GM19438 (cell line): ENCODE results near the gene AIF1.
A peak's percentile ranks its signal among the peaks of the same experiment; 100 is the strongest.

ENCODE experiments used
- ATAC-seq: cut with Tn5 transposase; IDR thresholded peaks from one replicate; pipeline ENCODE4 v1.9.1; 2021; ENCODE audit warnings: low read depth; ENCODE audit not compliant: unreplicated experiment

Gene AIF1

DNA sequence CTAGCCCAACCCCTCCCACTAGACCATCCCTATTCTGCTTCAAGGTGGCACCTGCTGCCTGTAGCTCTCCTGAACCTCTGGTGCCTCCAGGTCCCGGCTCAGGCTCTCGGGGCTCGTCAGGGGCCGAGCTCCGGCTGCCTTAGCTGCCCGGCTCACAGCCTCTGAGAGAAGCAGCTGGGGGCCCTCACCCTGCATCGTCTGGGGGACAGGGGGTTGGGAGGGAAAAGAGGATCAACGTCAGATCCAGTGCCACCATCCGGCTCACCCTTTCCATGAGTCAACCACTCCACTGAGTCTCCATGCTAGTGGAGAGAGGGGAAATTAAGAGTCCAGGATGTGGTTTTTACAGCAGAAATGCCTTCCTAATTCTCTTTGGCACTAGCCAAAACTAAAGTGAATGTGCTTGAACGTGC is 24.4 kb downstream of the AIF1 start:
- no peak for ATAC-seq

GRCh38 chr6:31640612-31641011 is 25.6 kb downstream of the AIF1 start:
- no peak for ATAC-seq

DNA sequence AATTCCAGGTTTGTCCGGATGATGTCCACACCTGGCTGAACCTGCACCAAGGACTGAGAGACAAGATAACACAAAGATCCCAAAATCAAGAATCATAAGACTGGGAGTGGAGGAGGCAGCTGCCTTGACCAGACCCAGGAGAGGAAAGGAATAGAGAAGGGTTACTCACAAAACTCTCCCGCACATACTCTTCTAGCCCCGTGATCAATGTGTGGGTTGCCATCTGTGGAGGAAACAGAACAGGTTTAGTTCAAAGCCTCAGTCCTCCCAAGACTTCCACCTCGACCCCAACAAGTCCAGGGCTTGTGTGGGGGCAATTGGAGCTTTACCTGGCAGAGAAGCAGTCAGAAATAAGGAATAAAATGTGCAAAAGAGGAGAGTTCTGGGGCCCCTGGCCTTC is 26.3 kb downstream of the AIF1 start:
- ATAC-seq = no peak

DNA sequence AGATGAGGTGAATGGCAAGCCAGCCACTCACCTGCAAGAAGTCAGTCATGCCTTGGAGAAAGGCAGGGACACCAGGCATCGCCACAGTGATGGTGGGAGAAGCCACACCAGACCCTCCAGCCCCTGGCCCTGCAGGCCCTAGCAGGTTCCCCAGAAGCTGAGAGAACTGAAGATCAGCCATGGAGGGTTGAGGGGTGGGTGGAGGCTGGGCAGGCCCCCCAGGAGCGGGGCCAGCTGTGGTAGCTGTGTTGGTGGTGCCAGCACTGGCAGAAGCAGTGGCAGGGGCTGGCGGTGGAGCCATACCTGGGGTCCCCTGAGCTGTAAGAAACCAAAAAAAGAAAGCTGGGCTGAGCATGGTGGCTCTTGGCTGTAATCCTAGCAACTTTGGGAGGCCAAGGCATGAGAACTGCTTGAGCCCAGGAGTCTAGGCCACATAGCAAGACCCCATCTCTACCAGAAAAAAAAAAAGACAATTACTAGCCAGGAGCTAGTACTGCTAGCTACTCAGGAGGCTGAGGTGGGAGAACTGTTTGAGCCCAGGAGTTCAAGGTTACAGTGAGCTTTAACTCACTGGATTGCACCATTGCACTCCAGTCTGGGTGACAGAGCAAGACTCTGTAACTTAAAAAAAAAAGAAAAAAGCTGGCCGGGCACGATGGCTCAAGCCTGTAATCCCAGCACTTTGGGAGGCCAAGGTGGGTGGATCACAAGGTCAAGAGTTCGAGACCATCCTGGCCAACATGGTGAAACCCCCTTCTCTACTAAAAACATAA is 27.9 kb downstream of the AIF1 start:
- no peak for ATAC-seq

- no peak for ATAC-seq
Measured at GRCh38 chr6:31643818-31644454, 28.9 kb downstream of the AIF1 start.

GRCh38 chr6:31645325-31645724 is 30.3 kb downstream of the AIF1 start:
- ATAC-seq = no peak

- peak; percentile 37 for ATAC-seq
Measured at GRCh38 chr6:31651602-31652191, 36.7 kb downstream of the AIF1 start.

- ATAC-seq = peak; percentile 64
Measured at GRCh38 chr6:31652925-31653724, 38.1 kb downstream of the AIF1 start.

DNA sequence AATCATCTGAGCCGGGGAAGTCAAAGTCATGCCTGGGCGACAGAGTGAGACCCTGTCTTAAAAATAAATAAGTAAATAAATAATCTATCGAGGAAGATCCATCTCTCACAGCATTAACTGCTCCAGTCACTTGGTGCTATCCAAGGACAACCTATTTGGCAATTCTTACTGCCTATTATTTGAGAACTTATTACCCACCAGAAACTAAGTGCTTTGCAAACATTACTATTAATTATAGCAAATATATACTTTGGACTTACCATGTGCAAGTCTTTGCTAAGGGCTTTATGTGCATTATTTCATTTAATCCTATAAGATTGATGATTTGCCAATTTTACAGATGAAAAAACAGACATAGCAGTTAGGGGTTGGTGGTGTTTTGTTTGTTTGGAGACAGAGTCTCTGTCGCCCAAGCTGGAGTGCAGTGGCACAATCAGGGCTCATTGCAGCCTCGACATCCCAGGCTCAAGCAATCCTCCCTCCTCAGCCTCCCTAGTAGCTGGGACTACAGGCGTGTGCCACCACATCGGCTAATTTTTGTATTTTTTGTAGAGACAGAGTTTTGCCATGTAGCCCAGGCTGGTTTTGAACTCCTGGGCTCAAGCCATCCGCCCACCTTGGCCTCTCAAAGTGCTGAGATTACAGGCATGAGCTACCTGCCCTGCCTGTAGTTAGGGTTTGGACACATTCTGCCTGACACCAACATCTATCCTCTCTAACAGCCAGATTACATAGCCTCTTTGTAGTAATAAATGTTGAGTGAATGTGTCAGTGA is 39.7 kb downstream of the AIF1 start:
- ATAC-seq = no peak

- no peak for ATAC-seq
Measured at GRCh38 chr6:31655349-31656237, 40.6 kb downstream of the AIF1 start, which contains the start of gene APOM. TSS of gene APOM (plus strand) at chr6:31655894. CDS start at chr6:31655967, 73 bp downstream.

GRCh38 chr6:31657406-31658157 is 42.5 kb downstream of the AIF1 start:
- ATAC-seq = no peak

DNA sequence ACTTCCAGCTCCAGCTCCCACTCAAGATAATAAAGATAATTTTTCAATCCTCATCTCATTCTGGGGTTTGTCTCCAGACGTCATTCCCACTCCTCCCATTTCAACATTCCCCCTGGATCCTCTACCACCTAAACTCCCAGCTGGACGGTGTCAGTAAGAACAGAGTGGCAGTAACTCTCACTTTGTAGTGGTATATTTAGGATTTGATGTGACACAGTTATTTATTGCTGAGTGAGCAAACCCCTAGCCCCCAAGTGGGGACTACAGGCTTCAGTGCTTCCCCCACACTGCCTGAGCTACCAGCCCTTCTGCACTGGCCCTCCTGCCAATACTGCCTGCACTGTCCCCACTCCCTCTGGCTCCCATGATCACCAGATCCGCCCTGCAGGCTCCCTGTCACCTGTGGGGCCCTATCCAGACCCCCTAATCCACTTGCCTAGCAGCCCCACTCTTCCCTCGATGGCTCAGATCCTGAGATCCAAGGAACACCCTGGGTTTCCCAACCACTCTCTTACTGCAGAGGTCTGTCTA is 43.2 kb downstream of the AIF1 start:
- ATAC-seq = no peak

DNA sequence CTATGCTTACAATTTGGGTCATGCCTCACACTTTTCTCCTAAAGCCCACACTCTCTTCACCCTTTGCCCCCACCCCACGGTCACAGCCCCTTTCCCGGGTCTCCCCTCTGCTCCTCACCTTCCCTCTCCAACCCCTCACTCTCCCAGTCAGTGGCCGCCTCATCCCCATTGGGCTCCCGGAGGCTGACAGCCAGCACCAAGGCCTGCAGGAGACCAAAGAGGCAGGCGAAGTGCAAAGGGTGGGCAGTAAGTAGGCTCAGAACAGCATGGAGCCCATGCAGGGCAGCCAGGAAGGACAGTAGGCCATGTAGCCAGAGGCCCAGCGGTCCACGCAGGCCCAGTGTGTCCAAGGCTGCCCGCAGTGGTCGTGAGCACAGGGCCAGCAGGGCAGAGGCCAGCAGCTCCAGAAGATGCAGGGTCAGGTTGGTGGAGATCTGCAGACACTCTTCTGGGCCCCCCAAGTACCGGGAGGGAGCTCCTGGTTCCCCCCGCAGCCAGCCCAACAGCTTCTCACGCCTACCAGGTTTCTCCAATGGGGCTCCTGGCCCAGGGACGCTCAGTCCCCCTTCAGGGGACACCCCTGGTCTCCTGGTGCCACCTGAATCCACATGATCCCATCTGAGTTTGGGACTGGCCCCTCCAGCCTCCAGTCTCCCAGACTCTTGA is 44.1 kb downstream of the AIF1 start:
- no peak for ATAC-seq

DNA sequence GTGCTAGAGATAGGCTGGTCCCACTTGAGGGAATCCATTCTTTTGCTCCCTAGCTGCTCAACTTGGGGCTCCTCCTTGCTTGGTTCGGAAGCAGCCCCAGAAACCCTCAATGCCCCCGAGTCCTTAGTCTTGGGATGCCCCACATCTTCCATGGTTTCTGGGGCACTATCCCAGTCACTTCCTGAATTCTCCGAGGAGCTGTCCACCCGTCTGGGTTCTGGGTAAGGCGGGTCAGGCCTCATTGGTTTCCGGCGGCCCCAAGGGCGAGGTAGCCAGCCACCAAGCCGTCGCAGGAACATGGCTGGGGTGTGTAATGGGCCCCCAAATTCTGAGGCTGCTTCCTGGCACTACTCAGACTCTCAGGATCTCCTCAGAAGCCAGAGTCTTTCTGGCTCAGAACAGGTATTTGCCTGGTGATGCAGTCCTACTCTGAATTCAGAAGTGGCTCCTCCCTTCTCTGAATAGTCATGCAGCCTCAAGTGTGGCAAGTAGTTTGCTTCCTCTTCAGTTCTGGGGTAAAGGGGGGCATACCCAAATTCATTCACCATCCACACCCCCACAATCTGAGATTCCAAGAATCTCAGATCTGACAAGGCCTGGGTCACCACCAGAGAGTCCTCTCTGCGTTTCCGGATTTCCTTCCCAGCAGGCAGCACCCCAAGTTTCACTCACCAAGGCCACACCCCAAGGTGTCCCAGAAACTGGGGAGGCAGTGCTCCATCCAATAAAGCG is 44.8 kb downstream of the AIF1 start:
- no peak for ATAC-seq

- peak; percentile 45 for ATAC-seq
Measured at GRCh38 chr6:31660381-31661261, 45.6 kb downstream of the AIF1 start, which contains the start of gene C6orf47. TSS of gene C6orf47 (minus strand) at chr6:31660778. CDS start at chr6:31659947, 831 bp downstream.
